ENCODE data around the gene FGF7.
"Not testable (repeated sequence)": the region's sequence is repeated elsewhere in the genome, so short reads cannot be mapped to it uniquely, and the experiment has no call there.

Gene FGF7, protein sequence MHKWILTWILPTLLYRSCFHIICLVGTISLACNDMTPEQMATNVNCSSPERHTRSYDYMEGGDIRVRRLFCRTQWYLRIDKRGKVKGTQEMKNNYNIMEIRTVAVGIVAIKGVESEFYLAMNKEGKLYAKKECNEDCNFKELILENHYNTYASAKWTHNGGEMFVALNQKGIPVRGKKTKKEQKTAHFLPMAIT

DNA sequence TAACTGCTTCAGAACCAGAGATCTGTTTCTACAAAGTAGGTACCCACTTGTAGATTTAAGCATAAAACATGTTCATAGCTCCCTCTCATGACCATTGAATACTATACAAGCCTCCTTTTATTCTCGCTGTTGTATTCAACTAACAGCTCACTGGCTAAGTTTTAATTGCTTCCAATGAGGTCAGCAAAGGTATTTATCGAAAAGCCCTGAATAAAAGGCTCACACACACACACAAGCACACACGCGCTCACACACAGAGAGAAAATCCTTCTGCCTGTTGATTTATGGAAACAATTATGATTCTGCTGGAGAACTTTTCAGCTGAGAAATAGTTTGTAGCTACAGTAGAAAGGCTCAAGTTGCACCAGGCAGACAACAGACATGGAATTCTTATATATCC is at the start of gene FGF7:
Gene FGF7, plus strand, starts transcription at position 222 of the 400 bp plus-strand sequence. CDS start 1,056 bp downstream, outside the sequence.
- peak; percentile 78 for DNase-seq (ENCODE audit: low read depth)

DNA sequence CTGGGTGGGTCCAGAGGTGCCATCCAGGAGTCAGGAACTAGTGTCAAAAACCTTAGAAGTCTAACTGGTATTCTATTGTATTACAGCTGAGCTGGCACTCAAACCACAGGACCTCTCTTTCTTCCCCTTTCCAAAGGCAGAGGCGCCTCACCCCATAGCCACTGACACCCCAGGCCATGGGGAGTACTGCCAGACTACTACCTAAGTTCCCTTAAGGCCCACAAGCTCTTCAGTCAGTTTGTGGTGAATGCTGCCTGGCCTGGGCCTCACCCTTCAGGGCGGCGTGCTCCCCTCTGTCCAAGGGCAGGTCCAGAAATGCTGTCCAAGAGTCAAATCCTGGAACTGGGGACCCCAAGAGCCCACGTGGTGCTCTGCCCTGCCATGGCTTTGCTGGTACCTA is 43.0 kb upstream of the FGF7 start:
- no peak for DNase-seq (ENCODE audit: low read depth)

DNA sequence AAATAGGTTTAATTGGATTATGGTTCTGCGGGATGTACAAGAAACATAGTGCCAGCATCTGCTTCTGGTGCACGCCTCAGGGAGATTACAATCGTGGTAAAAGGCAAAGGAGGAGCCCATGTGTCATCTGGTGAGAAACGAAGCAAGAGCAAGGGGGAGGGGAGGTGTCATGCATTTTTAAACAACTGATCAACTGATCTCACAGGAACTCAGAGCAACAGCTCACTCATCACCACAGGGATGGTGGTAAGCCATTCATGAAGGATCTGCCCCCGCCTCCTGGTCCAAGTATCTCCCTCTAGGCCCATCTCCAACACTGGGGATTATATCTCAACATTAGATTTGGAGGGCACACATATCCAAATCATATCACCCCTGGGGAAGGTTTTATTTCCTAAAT is 42.1 kb upstream of the FGF7 start:
- DNase-seq (ENCODE audit: low read depth) = no peak

DNA sequence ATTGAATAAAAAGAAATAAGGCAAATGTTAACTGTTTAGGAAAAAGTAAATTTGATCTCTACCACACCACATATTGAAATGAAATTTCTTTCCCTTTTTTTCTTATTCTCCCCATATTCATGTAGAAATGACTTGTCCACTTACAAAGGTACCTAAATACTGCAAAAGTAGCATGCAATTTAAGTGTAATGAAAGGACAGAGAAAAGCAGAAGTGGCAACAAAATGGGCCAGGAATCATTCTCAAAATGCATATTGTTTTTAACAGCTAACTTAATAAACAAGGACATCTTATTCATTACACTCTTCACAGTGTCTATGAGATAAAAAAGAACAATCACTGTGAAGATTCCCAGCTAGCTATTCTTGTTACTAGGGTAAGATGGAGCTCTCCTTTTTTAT is 40.6 kb upstream of the FGF7 start:
- DNase-seq (ENCODE audit: low read depth) = no peak

DNA sequence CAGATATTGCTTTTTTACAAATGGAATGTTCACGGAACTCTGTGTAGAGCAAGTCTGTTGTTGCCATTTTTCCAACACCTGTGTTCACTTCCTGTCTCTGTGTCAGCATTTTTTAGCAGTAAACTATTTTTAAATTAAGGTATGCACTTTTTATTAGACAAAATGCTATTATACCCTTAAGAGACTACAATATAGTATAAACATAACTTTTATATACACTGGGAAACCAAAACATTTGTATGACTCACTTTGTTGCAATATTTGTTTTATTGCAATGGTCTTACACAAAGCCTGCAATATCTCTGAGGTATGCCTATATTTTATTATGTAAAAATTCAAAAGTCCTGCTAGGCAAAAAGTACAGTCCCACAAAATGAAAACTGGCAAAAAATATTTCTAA is 39.8 kb upstream of the FGF7 start:
- no peak for DNase-seq (ENCODE audit: low read depth)

DNA sequence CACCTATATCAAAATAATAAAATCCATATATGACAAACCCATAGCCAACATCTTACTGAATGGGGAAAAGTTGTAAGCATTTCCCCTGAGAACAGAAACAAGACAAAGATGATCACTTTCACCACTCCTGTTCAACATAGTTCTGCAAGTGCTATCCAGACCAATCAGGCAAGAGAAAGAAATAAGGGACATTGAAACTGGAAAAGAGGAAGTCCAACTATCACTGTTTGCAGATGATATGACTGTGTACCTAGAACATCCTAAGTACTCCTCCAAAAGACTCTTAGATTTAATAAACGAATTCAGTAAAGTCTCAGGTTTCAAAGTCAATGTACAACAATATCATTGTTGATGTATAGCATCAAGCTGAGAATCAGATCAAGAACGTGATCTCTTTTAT is 35.6 kb upstream of the FGF7 start:
- no peak for DNase-seq (ENCODE audit: low read depth)

DNA sequence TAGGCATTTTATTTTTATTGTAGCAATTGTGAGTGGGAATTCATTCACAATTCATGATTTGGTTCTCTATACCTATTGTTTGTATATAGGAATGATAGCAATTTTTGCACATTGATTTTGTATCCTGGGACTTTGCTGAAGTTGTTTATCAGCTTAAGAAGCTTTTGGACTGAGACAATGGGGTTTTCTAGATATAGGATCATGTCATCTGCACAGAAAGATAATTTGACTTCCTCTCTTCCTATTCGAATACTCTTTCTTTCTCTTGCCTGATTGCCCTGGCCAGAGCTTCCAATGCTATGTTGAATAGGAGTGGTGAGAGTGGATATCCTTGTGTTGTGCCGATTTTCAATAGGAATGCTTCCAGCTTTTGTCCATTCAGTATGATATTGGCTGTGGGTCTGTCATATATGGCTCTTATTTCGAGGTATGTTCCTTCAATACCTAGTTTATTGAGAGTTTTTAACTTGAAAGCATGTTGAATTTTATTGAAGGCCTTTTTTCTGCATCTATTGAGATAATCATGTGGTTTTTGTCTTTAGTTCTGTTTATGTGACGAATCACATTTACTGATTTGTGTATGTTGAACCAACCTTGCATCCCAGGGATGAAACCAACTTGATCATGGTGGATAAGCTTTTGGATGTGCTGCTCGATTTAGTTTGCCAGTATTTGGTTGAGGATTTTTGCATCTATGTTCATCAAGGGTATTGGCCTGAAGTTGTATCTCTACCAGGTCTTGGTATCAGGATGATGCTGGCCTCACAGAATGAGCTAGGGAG is 20.3 kb upstream of the FGF7 start:
- not testable (repeated sequence) for DNase-seq (ENCODE audit: low read depth)

DNA sequence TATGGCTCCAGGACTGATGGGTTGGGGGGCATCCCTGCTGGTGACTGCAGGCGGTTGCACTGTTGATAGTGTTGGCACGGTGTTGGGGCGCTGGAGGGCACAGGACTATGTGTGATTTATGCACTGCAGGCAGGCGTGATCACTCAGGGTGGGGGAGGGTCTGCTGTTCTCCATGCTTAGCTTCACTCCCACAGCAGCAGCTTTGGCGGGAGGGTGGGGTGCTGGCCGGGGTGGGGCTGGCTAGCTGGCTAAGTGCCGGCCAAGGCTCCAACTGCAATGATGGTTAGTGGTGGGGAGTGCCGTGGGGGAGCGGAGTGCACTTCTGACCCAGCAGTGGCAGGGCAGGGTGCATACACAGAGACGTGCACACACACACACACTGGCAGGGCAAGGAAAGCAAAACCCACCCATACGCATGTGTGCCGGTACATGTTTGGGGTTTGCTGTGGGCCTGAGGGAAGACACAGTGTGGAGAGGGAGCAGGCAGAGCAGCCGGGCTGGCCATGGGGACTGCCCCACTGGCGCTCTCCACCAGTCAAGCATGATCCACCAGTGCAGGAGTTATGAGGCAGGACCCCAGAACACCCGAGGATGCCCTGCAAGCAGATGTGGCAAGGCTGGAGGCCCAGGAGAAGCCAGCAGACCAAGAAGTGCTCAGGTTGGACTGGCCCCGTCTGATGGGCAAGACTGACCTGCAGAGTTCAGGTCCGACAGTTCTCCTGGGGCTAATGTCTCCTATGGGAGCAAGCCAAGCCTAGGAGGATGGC is 16.5 kb upstream of the FGF7 start:
- DNase-seq (ENCODE audit: low read depth) = no peak

DNA sequence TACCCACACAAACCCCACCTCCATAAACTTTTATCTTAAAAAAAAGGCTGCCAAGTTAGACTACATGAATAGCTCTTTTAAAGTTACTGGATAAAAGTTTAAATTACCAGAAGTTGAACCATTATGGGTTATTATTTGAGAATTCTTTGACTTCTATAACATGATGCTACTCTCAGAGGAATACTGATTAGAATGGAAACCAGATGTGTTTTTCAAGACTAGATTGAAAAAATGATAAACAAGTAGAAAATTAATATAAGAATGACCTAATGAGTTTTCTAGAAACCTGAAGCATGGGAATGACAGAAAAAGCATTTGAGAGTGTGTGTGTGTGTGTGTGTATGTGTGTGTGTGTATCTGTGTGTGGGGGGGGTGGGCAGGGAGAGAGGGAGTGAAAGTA is 12.4 kb upstream of the FGF7 start:
- DNase-seq (ENCODE audit: low read depth) = no peak

DNA sequence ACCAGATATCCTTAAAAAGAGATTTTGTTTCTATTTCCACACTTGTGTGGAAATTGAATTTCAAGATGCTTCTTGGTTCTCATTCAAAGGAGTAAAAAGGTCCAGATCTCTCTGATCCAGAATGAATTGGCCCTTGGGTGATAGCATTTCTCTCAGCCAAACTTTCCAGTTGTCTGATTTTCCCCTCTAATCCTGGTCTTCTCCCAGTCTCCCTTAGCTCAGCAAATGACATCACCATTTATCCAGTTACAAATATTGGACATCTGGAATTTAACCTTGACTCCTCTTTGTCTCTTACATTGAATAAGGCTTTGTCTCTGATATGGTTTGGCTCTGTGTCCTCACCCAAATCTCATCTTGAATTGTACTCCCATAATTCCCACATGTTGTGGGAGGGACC is 10.2 kb upstream of the FGF7 start:
- no peak for DNase-seq (ENCODE audit: low read depth)

DNA sequence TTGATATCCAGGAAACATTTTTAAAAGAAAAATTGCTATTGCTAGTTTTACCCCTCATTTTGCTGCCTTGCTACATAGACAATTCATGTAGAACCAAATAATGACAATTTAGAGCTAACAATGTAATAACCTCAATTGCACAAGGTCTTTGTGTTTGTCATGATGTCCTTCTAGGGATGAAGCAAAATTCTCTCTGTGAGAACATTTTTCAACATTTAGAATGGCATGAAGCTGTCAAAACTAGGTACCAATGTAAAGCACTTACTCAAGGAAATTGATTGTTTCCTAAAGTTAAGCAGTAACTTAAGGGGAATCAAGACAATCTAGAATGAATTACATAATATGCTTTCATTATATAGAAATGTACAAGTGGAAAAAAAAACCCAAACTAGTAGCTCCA is 7.9 kb upstream of the FGF7 start:
- DNase-seq (ENCODE audit: low read depth) = no peak

DNA sequence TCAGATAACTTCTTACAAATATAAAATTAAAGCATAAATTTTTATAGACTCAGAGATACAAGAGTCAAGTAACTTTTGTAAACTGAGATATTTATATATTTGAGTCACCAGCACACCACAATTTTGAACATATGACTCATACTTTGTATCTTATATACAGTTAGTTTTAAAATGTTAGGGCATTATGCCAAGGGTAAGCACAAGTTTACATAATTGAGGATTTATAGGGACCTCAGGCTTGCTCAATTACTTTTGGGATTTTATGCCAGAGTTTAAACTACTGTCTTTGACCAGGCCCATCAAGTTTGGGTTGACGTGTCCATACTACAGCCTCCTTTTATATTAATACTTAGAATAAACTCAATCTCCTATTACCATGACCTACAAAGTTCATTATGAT is 7.4 kb upstream of the FGF7 start:
- no peak for DNase-seq (ENCODE audit: low read depth)

DNA sequence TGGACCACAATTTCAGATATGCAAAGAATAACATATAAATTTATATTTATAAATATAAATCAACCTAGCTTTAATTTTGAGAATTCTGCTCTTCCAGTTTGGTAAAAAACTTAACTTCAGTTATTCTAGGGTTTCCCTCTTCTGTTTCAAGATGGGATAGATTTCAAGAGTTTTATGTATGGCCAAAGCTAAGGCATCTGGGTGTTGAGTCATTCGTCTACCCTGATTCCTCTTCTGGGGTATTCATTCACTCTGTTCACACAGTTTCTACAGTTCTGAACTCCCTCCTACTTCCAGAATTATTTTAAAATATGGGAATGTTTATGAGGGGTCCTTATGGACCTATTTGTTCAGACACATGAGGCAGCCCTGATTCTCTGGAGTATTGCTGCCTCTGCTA is 4.2 kb upstream of the FGF7 start:
- no peak for DNase-seq (ENCODE audit: low read depth)

DNA sequence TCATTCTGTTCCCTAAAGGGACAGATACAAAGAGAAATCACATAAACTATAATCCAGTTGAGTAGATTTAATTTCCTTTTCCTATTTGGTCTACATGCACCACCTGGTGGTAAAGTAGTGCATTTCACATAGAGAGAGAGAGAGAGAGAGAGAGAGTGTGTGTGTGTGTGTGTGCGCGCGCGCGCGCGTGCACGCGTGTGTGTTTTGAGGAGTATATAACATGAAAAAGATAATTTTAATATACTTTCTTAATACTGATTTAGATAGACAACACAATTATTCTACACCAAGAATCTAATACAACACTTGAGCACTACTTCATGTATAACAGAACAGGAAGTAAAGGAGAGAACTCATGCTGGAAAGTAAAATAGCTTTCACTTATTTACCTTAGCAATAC is 1.1 kb upstream of the FGF7 start:
- DNase-seq (ENCODE audit: low read depth) = no peak

DNA sequence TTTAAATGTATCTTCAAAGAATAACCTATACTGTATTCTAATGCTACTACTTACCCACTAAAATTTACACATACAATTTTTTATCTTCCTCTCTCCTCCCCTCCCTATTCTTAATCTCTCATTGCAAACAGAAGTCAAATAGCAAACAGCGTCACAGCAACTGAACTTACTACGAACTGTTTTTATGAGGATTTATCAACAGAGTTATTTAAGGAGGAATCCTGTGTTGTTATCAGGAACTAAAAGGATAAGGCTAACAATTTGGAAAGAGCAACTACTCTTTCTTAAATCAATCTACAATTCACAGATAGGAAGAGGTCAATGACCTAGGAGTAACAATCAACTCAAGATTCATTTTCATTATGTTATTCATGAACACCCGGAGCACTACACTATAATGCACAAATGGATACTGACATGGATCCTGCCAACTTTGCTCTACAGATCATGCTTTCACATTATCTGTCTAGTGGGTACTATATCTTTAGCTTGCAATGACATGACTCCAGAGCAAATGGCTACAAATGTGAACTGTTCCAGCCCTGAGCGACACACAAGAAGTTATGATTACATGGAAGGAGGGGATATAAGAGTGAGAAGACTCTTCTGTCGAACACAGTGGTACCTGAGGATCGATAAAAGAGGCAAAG is 984 bp downstream of the FGF7 start:
- no peak for DNase-seq (ENCODE audit: low read depth)

DNA sequence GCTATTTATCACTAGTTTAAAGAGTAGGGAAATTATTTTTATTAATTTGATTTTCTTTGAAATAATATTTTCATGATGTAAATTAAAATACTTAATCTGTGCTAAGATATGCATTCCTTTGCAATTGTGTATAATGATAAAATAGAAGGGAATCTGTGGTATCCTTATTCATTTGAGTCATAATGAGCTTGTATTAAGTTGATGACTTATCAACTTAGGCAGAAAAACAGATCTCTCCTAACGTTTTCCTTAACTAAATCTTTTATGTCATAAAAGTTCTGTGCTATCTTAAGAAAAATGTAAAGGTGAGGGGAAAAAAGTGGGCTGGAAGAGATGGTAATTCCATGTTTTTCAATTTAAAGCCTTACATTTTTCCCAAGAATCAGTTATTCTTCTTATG is 1.9 kb downstream of the FGF7 start:
- no peak for DNase-seq (ENCODE audit: low read depth)

DNA sequence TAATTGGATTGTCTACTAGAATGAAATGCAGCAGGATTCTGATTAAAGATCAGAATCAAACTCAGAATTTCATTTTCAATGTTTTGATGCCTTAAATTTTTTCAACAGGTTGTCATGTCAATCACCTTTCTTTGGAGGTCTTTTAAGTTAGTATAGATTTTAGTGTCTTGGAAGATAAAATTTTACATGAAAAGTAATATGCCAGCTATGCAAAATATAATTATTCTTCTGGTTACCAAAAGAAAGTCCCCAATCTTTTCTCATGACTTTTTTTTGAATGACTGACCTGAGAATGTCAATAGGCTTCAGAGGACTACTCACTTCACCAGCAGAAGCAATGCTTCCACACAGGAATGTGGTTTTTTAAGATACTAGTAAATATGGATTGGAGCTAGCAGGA is 4.3 kb downstream of the FGF7 start:
- no peak for DNase-seq (ENCODE audit: low read depth)

DNA sequence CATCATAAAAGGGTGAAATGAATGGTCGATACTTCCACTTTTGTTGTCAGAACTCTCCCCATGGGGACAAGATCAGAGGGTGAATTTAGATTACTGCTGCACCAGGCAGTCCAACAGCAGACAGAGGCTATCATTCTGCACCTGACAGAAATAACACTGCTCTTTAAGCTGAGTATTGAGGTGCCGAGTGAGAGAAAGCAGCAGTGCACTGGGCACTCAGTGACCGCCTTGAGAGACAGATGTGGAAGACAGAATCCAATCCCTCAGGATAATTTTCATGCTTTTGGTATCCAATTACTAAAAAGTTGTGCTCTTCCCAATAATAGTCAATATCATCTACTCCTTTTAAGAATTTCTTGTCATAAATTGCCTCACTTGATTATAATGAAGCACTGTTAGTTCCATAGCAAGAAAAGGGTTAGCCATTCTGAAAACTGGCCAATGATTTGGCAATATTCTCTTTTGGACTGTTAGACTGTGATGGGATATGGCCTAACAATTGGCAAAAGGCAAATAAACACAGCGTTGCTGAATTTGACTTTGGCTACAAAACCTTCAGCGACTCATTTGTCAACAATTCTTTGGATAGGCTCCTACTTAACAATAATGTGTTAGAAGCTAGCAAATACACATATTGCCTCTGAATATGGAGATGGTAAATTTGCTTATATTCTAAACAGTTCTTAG is 5.5 kb downstream of the FGF7 start:
- DNase-seq (ENCODE audit: low read depth) = peak; percentile 68

DNA sequence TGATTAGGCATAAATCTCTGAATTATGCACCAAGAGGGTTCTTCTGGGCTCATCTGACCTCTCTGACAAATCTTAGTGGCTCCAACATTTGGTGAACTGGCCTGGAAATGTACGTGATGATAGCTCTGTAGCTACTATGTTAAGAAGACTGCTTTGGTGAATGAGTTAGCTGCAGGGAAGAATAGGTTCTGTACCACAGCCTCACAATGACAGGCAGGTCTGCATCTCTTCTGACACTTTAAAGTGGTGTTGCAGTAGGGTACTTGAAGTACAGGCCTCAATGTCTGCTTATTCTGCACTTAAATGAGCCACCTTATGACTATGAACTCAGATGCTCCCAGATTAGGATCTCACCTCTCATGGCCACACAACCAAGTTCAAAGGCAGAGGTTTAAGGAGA is 7.0 kb downstream of the FGF7 start:
- no peak for DNase-seq (ENCODE audit: low read depth)

DNA sequence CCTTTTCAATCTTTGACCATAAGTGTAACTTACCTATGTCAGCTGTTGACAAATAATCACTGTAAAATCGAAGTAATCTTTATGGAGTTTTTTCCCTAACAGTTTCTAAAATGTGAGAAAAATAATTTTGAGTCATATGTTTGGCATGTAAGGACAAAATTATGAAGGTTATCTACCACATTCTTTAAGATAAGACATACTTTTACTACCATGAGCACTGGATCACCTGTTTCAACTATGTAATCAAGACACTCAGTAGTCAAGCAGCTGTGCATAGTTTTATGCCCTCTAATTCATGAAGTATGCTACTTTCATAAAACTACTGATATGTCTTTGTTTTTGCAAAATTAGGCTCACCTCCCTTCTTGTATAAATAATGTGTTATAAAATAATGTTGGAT is 12.1 kb downstream of the FGF7 start:
- DNase-seq (ENCODE audit: low read depth) = no peak

DNA sequence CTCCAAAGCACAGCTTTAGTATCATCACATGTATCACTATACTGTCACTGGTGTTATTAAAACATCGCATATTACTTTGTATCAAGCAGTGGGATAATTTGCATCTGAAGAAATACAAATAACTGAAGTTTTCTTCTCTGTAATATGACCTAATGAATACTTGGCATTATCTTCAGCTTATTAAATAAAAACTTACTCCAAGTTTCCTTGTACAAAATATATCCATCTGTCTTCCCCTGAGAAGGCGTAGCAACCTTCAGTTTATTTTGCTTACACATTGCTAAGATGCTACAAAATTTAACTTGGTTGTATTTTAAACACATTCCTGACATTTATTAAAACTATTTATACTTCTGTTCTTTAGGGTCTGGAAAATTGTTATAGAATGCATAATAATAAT is 13.7 kb downstream of the FGF7 start:
- DNase-seq (ENCODE audit: low read depth) = no peak

DNA sequence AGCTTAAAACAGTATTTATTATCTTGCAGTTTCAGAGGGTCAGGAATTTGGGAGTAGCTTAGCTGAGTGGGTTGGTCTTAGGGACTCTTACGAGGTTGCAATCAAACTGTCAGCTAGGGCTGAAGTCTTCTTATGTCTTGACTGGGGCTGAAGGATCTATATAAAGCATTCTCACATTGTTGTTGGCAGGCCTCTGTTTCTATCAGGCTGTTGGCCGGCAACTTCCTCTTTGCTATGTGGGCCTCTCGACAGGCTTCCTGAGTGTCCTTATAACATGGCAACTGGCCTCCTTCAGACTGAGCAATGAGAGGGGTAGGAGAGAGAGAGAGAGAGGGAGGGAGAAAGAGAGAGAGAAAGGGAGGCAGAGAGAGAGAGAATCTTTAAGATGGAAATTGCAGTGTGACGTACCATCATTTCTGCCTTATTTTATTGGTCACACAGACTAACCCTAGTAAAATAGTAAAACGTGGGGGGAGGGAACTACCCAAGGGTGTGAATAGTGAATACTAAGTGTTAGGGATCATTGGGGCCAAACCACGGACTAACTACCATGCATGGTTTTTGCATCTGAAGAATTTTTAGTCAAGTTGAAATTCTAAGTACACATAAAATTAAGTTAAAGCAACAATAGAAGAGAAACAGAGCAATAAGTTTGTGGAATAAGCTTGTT is 16.1 kb downstream of the FGF7 start:
- DNase-seq (ENCODE audit: low read depth) = no peak
